ENCODE results near the gene LENG9.

LENG9 gene

DNA sequence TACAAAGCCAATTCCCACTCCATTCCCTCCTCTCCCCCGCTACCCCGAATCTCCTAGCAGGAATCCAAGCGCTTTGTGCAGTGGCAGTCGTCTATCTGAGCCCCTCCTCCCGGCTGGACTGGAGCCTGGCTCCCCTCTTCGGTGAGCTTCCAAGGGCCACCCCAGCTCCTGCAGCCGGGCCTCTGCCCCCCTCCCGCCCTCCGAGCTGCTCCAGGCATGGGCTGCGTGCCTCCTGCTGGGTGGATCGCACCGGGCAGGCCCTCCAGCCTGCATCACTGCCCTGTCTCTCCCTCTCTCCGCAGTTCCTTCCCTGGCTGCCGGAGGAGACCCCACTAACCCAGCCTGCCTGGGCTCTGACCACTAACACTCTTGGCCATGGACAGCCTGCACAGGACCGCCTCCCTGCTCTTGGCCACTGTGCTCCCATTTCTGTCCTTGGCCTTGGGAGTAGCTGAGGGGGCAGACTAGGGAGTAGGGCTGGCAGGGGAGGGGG lies 27.5 kb downstream of the LENG9 start:
- DNase-seq: no peak

DNA sequence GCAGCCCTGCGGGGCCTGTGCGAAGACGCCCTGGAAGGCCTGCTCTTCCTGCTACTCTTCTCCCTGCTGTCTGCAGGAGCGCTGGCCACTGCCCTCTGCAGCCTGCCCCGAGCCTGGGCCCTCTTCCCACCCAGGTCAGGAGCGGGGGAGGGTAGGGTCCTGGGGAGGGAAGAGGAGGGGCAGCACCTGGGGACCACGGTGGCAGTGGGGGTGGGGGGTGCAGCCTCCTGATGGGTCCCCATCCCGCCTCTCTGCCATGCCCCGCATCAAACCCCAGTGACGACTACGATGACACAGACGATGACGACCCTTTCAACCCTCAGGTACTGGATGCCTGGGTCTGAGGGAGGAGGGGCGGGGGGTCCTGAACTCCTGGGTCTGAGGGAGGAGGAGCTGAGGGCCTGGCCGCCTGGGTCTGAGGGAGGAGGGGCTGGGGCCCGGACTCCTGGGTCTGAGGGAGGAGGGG lies 28.0 kb downstream of the LENG9 start:
- DNase-seq: no peak

DNA sequence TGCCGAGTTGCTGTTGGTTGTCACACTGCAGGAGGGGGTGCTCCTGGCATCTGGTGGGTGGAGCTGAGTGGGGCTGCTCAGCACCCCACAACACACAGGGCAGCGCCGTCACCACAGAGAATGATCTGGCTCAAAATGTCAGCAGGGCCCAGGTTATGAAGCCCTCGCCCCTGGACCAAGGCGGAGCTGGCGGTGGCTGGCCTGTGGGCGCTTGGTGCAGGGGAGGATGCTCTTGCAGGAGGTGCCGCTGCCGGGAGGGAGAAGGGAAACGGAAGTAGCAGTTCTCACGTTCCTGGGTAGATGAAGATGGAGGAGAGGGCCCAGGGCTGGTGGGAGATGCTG lies 28.7 kb downstream of the LENG9 start:
- no peak for DNase-seq

GRCh38 chr19:54434112-54434872 lies 29.3 kb downstream of the LENG9 start:
- DNase-seq: peak; percentile 43

- DNase-seq: no peak
These were observed 29.9 kb downstream of the LENG9 start for GRCh38 chr19:54433697-54434096.

DNA sequence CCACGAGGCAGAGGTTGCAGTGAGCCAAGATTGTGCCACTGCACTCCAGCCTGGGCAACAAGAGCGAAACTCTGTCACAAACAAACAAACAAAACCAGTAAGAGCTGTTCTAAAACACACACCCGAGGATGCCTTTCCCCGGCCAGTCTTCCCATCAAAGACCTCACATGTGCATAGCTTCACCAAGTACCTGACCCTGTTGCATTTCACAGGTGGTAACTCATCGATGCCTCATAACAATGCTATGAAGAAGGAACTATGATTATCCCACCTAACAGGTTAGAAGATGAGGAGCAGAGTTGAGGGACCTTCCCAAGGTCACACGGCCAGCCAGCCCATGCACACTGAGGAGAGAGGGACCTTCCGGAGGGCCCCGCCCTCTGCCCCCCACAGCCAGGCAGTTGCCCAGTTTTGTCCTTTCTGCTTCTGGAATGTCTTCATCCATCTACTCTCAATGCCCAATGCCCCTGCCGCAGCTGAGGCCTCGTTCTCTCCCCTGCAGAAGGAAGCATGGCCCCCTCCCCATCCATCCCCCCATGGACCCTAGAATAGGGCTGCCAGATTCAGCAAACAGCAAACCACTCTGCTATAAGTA lies 31.3 kb downstream of the LENG9 start:
- no peak for DNase-seq

DNA sequence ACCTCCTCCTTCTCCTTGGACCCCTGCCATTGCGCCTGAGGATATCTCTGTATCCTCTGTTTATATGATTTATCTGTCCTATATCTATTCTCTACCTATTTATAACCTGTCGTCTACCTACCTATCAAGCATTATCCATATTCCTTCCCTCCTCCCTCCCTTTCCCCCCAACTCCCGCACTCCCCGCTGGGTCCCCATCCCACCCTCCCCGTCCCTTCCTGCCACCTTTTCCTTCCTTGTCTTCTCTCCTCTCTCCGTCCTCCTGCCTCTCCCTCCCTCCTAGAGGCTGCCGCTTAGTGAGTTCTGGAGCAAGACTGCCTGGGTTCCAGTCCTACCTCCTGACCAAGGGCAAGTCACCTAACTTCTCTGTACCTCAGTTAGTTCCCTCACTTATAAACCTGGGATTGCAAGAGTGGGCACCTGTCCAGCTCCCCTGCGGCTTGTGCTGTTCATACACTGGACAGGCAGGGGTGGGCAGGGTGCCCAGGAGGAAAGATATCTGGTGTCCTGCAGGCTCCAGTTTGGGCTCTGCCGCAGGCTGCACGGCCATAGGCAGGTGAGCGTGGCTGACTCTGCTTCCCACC lies 32.2 kb downstream of the LENG9 start:
- DNase-seq: peak; percentile 48

GRCh38 chr19:54430306-54431254 lies 33.0 kb downstream of the LENG9 start:
- no peak for DNase-seq

DNA sequence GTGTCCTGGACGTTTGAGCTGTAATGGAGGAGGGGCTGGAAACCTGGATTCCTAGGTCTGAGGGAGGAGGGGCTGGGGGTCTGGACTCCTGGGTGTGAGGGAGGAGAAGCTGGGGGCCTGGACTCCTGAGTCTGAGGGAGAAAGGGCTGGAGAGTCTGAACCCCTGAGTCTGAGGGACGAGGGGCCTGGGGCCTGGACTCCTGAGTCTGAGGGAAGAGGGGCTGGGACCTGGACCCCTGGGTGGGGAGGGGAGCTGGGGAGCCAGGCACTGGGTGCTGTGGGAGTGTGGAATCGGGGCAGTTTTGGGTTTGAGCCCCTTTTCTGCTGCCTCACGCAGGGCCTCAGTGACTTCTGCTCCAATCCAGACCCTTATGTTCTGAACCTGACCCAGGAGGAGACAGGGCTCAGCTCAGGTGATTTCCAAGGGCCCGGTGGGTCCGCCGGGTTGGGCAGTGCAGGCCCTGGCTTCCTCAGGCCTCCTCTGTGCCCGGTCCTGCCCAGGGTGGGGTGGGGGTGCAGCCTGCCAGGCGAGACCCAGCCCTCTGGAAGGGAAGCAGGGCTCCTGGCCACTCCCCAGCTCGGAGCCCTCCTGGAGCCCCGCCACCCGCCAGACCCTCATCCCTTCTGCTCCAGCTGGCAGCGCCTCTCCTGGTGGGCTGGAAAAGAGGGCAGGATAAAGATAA lies 33.9 kb downstream of the LENG9 start:
- no peak for DNase-seq

DNA sequence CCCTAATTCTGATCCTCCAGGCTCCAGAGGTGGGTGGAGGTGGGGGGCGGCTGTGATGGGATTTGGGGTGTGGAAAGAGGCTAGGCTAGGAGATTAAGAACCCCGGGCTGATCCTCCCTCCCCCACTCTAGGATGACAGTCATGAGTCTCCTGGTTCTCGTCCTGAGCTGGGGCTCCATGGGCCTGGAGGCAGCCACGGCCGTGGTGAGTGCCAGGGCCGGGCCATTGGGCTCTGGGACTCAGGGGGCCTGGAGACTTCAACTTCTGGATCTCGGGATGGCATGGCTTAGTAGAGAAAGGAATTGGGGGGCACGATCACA lies 34.4 kb downstream of the LENG9 start:
- DNase-seq: no peak

- DNase-seq: no peak
These were observed 35.0 kb downstream of the LENG9 start for GRCh38 chr19:54428323-54429175.

DNA sequence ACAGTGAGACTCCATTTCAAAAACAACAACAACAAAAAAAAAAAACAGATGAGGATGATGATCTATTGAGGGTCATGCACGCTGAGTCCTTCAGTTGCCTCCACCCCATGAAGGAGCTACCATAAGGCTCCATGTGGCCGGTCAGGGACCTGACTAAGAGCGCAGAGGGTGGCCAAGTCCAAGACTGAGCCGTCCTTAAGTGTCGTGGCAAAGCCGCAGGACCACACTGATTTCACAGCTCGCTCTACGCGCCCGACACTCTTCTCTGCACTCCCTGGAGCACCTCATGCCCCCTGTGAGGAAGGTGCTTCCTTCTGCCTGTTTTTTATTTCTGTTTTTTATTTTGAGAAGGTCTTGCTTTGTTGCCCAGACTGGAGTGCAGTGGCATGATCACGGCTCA lies 36.0 kb downstream of the LENG9 start:
- DNase-seq: no peak

DNA sequence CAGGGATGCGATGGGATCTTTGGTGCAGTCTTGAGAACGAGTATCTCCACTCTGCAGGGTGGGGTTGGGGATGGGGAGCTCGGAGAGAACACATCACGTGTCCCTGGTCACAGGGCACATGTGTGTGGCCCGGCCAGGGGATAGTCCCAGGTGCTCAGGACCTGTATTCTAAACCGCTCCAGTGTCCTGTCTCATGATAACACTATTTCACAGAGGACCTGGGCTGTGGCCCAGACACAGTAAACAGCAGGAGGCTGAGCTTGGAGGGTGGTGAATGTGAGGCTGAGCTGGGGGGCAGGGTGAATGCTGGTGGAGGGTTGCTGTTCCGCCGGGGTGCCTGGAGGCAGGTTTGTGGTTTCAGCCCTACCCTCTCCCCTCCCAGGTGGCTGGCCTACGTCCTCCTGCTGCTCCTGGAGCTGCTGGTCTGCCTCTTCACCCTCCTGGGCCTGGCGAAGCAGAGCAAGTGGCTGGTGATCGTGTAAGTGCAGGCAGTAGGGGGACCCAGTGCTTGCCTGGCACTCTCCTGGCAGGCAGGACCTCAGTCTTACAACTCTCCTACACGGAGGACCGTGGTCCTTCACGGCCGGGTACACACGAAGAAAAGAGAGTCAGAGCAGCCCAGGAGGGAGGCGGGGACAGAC lies 37.2 kb downstream of the LENG9 start:
- DNase-seq: no peak

DNA sequence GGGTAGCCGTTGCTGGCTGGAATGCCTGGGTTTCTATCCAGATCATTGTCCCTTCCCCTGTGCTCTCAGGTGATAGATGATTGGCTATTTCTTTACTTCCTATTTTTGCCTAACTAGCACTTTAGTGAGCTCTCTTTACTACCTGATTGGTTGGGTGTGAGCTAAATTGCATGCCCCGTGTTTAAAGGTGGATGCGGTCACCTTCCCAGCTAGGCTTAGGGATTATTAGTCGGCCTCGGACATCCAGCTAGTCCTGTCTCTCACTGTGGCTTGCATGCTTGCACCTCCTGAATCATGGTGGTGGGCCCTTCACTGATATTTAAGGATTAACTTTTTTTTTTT lies 38.2 kb downstream of the LENG9 start:
- no peak for DNase-seq

DNA sequence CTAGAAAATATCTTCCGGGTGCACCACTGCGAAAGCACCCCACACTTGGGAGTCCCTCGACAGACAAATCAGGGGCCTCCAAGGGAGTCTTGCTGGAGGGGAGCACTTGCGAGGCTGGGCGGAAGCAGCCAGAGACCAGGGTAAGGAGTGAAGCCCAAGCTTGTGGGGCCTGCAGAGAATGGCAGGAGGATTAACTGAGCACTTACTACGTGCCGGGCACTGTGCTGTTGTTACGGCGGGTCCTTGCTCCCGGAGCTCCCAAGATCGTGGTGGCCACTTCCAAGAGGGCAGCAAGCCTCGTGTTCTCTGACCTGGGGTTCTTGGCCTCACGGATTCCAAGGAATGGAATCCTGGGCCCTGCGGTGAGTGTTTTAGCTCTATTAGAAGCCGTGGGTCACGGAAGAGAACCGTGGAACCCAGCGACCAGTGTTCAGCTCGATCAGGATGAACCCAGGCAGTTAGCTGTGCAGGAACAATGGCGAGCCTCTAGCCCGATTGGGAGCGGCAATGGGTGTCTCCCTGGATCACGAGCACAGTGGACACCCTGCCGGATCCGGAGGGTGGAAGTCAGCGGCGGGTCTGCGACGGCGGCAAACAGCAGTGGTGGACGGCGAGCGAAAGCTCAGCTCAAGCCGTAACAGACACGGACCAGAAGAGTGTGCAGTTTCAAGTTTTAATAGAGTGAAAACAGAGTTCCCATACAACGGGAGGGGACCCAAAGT lies 38.8 kb downstream of the LENG9 start:
- no peak for DNase-seq

GRCh38 chr19:54424201-54424600 lies 39.4 kb downstream of the LENG9 start:
- DNase-seq: no peak

DNA sequence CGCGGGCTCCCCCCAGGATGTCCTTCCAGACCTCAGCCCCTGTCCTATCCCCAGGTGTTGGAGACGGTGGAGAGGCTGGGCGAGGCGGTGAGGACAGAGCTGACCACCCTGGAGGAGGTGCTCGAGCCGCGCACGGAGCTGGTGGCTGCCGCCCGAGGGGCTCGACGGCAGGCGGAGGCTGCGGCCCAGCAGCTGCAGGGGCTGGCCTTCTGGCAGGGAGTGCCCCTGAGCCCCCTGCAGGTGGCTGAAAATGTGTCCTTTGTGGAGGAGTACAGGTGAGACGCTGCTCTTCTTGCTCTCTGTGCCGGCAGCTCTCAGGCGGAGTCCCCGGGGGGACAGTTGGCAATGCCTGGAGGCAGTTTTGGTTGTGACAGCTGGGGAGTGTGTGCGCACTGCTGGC lies 41.4 kb downstream of the LENG9 start:
- DNase-seq: peak; percentile 38

DNA sequence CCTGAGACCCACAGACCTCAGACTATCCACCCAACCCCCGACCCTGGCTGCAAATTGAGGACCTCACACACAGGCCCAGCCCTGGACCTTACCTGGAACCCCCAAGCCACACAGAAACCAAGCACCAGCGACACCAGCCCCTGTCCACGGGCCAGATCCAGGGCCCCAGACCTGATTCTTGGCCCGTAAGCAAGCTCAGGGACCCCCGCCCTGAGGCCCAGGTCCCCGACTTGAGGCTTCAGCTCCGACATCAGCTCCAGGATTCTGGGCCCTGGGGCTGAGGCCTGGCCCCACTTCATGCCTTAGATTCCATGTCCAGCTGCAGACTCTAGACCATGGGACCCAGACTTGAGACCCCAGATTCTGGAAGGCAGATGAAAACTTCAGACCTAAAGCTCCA lies 42.1 kb downstream of the LENG9 start:
- no peak for DNase-seq

DNA sequence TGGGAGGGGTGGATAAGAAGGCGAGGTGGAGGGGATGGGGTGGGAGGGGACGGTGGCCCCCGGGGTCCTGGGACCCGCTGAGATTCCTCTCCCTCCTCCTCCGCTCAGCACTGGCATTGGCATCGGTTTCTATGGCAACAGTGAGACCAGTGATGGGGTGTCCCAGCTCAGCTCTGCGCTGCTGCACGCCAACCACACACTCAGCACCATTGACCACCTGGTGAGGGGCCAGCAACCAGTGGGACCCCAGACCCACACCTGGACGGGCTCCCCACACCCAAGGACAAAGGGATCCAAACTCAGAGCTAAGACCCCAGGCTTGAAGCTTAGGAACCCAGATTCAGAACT lies 42.4 kb downstream of the LENG9 start:
- no peak for DNase-seq

DNA sequence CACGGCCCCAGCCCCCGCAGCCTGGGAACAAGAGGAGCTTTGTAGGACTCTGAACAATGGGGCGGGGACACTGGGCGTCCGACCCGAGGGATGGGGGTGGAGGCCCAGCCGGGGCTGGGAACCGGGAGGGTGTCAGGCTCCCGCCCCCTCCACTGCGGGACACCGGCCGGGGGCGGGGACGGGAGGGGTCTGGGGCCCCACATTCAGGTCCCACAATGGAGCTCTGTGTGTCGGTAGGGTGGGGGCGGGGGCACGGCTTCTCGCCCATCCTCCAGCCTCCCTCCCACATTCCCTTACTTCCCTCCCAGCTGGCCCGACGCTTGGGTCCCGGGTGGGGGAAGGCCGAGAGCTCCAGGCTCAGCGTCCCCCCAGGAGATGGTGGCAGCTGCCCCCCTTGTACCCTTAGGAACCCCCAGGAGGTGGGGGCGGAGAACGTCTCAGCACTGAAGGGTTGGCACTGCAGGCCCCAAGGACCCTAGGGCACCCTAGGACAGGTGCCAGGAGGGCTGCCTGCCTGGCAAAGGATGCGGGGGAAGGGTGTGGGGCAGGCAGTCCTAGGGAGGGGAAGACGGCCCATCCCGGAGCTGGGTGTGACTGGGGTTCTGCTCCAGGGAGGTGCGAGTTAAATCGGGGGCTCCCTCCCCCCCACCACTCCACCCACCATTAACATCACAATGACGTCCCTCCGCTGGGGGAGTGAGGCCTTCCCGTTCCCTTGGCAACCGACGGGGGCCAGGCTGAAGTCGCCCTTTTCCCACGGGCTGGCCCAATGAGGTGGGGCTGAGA lies 43.0 kb downstream of the LENG9 start:
- DNase-seq: no peak
